DMS53 treated with DMSO at 0.1 percent for 48 hours (cell line): Measurements from ENCODE around the gene P2RX7.
"Not testable (repeated sequence)": the region's sequence is repeated elsewhere in the genome, so short reads cannot be mapped to it uniquely, and the experiment has no call there.

Source experiments
- DNase-seq: peaks from one replicate; lab custom pipeline; 2025; ENCODE audit not compliant: unreplicated experiment; lab: John Stamatoyannopoulos, UW

P2RX7 gene

DNA sequence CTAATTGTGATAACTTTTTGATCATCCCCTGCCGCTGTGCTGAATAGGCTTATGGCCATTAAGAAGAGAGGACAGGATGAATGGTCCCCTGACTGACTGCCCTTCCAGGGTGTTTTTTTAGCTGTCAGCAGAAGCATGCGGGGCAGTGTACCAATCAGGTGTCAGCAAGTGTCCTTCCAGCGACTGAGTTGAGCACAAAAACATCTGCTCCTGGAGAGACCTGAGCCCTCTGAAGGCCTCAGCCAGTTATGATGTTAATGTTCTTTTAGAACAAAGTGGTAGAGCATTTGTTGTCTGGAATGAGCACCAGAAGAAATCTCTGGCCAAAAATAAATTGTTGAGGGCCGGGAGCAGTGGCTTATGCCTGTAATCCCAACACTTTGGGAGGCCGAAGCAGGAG is 37.5 kb downstream of the P2RX7 start:
- no peak for DNase-seq

DNA sequence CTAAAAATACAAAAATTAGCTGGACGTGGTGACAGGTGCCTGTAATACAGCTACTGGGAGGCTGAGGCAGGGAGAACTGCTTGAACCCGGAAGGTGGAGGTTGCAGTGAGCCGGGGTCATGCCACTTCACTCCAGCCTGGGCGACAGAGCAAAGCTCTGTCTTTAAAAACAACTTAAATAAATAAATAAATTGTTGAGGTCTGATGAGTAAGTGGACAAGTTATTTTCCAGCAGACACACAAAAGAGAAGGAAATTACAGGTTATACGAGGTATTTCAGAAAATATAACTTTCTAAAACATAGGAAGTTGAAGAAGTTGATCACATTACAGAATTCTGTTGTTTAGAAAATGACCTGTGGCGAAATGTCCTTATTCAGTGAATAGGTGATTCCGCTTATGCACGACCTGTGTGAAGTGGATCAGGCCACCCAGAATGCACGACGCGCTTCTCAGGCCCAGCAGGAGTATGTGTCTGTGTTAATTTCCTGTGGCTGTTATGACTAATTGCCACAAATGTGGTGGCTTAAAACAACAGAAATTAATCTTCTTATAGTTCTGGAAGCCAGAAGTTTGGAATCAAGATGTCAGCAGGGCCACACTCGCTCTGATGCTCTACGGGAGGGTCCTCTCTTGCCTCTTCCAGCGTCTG is 38.1 kb downstream of the P2RX7 start:
- no peak for DNase-seq

DNA sequence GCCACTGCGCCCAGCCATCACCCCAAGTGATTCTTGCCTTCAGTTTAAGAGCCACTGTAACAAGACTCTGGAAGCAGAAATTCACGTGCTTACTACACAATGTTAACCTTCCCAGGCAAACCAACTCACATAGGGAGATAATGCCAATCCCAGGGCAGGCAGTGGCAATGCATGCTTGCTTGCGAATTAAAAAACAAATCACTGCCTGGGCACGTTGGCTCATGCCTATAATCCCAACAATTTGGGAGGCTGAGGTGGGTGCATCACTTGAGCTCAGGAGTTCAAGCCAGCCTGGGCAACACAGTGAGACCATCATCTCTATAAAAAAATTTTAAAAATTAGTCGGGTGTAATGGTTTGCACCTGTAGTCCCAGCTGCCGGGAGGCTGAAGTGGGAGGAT is 39.5 kb downstream of the P2RX7 start:
- no peak for DNase-seq

DNA sequence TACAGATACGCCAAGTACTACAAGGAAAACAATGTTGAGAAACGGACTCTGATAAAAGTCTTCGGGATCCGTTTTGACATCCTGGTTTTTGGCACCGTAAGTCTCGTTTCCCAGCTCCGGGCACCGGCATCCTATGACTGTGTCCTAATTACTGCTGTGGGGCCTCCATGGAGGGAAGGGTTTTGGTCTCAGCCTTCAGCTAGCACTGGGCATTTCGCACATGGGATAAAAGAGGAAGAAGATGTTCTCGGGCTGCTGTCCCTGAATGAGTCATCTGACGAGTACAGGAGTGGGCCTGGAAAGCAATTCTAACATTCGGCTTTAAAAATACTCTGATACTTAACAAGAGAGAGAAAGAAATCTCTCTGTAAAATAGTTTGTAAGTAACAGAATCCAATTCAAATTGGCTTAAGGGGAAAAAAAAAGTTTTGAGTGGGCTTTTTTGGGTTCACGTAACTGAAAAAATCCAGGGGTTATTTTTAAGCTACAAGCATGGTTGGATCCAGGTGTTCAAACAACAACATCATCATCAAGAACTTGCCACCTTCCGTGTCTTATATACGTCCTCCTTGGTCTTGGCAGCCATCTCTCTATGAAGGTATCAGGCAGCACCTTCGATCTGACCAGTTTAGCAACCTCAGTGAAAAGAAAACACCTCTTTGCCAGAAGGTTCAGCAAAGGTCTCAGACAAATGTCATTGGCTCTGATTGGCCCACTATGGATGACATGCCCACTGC is 42.9 kb downstream of the P2RX7 start:
- no peak for DNase-seq

DNA sequence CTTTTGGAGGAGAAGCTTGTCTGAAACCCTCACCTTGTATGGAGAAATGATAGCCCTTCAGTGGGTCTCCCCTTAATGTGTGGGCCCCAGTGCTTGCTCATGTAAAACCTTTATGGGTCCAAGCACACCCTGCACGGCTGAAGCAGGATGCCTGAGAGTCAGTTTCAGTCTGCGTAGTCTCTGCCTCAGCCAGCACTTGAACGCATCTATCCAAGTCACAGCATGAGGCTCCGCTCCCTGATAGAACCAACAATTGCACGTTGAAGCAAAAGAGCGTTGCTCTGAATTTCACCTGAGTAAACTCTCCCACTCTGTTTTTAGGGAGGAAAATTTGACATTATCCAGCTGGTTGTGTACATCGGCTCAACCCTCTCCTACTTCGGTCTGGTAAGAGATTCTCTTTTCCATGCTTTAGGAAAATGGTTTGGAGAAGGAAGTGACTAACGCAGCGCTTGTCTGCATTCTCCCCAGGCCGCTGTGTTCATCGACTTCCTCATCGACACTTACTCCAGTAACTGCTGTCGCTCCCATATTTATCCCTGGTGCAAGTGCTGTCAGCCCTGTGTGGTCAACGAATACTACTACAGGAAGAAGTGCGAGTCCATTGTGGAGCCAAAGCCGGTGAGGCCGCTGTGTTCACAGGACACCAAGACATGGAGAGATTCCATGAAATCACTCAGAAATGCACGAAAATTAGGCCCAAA is 44.3 kb downstream of the P2RX7 start:
- DNase-seq: no peak

DNA sequence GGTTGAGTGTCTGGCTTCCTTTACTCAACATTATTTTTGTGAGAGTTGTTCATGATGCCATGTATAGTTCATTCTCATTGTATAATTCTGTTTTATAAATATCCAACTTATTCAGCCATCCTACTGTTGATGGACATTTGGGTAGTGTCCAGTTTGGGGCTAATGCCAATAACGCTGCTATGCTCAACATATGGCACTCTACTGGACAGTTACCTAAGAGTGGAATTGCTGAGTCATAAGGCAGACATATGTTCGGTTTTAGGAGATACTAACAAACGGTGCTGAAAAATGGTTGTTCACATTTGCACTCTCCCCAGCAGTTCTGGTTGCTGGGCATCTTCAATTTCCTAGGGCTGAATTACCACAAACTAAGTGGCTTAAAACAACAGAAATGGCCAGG is 48.5 kb downstream of the P2RX7 start:
- DNase-seq: no peak

DNA sequence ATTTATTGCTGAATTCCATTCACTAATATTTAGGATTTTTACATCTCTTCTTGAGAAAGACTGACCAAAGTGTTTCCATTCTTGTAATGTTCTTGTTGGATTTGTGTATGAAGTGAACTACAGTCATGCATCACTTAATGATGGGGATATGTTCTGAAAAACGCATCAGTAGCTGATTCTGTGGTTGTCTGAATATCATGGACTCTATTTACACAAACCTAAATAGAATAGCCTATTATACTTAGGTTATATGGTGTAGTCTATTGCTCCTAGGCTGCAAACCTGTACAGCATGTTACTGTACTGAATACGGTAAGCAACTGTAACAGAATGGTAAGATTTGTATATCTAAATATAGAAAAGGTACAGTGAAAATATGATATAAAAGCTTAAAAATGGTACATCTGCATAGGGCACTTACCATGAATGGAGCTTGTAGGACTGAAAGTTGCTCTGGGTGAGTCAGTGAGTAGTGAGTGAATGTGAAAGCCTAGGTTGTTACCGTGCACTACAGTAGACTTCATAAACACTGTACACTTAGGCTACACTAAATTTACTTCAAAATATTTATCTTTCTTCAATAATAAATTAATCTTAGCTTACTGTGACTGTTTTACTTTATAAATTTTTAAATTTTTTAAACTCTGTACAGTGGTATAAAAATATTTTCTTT is 49.7 kb downstream of the P2RX7 start:
- no peak for DNase-seq

DNA sequence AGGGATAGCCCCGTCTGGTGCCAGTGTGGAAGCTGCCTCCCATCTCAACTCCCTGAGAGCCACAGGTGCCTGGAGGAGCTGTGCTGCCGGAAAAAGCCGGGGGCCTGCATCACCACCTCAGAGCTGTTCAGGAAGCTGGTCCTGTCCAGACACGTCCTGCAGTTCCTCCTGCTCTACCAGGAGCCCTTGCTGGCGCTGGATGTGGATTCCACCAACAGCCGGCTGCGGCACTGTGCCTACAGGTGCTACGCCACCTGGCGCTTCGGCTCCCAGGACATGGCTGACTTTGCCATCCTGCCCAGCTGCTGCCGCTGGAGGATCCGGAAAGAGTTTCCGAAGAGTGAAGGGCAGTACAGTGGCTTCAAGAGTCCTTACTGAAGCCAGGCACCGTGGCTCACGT is 51.7 kb downstream of the P2RX7 start:
- DNase-seq: peak; percentile 81

DNA sequence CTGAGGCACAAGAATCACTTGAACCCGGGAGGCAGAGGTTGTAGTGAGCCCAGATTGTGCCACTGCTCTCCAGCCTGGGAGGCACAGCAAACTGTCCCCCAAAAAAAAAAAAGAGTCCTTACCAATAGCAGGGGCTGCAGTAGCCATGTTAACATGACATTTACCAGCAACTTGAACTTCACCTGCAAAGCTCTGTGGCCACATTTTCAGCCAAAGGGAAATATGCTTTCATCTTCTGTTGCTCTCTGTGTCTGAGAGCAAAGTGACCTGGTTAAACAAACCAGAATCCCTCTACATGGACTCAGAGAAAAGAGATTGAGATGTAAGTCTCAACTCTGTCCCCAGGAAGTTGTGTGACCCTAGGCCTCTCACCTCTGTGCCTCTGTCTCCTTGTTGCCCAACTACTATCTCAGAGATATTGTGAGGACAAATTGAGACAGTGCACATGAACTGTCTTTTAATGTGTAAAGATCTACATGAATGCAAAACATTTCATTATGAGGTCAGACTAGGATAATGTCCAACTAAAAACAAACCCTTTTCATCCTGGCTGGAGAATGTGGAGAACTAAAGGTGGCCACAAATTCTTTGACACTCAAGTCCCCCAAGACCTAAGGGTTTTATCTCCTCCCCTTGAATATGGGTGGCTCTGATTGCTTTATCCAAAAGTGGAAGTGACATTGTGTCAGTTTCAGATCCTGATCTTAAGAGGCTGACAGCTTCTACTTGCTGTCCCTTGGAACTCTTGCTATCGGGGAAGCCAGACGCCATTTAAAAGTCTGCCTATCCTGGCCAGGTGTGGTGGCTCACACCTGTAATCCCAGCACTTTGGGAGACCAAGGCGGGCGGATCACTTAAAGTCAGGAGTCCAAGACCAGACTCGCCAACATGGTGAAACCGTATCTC is 52.6 kb downstream of the P2RX7 start:
- no peak for DNase-seq

DNA sequence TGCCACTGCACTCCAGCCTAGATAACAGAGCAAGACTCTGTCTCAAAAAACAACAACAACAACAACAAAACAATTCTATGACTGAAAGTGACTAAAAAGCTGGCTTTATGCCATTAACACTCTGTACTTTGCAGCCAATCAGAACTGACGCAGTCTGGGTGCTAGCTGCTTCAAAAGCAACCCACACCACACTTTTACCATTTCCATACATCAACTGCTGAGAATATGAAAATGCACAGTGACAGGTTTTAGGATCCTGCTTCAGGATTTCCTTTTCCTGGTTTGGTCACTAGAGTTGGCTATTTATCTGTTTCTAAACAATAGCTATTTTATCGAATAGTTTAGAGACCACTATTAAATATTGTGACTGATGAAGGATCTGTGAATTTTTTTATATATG is 54.1 kb downstream of the P2RX7 start:
- DNase-seq: no peak

DNA sequence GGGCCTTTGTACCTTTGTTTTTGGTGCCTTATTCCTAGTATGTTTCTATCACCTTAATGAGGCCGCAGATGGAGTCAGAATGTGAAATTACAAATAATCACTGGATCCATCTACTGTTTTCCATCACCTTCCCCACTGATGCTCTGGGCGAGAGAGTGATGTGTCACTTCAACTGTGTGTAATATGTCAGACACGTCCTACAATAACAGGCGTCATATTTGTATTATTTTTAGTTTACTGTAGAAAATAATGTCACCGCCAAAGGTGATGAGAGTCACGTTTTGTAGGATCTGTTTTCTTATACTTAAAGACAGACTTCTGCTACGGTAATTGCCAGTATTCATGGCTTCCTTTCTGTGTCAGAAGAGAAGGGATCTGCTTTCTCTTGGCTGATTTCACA is 54.8 kb downstream of the P2RX7 start:
- no peak for DNase-seq

DNA sequence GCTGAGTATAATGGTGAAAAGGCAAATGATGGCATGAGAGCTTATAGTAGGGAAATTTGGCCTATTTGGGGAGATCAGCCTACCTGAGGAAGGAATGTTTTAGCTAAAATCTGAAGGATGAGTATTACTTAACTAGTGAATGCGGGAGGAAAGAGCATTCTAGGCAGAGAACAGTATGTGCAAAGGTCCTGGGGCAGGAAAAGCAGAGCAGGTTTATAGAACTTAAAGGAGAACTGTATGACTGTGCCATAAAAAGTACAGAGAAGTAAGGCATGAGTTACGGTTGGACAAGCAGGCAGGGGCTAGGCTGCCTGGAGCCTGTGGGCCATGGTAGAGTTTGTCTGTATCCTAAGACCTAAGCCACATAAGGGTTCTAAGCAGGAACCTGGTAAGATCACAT is 55.6 kb downstream of the P2RX7 start:
- DNase-seq: no peak

DNA sequence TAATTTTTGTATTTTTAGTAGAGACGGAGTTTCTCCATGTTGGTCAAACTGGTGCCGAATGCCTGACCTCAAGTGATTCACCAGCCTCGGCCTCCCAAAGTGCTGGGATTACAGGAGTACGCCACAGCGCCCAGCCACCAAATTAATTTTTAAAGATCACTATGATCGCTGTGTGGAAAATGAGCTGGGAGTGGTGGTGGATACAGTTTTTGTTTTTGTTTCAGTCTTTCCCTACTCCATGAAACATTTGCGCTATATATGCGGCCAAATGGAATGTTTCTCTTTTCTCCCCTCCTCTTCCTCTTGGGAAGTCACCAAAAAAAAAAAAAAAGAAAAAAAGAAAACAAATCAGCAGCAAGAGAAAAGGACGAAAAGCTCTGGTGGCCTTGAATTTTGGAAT is 56.5 kb downstream of the P2RX7 start:
- no peak for DNase-seq

DNA sequence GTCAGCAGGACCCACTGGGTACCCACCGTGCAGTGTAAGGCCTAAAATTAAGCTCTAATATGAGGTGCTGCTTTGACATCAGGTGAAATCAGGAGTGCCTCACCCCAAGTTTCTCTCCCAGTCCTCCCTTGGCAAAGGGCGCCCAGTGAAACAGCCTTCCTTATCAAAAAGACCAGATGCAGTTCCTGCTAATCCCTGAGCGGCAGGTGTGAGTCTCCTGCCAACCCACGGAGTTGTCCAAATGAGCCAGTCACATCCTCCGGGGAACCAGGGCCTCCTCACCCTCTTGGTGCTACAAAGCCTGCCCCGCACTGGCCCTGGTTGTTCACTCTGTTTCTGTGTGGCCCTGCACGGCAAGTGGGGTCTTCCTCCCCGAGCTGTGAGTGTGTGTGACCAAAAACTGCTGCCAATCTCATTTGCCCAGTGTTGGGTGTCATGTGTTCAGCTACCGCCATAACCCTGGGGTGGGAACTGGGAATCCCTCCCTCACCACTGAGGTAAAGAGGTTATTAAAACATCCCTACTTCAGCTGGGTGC is 57.0 kb downstream of the P2RX7 start:
- DNase-seq: no peak

DNA sequence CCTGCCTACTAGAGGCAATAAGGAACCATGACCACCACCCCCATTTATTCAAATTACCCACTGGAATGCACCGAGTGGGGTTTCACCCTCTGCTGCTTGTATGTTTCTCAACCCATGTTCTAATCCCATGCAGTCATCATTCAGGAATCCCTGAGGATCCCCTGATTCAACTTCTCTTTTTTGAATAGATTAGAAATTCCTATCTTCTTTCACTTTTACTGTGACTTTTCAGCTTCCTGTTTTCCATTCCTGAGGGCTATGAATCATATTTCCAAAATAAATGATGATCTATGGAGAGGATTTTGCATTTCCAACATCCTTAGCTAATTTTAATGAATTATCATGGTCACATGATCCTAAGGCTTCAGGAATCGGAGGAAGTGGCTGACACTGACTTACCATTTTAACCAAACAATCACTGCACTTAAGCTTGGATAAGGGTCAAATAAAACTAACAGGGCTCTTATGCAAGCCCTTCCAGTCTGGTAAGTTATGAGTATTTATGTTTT is 57.9 kb downstream of the P2RX7 start:
- no peak for DNase-seq

DNA sequence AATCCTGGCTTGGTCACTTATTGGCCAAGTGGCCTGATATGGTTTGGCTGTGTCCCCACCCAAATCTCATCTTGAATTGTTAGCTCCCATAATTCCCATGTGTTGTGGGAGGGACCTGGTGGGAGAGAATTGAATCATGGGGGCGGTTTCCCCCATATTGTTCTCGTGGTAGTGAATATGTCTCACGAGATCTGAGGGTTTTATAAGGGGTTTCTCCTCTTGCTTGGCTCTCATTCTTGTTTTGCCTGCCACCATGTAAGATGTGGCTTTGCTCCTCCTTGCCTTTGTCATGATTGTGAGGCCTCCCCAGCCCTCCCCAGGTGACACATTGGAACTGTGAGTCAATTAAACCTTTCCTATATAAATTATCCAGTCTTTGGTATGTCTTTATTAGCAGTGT is 58.5 kb downstream of the P2RX7 start:
- DNase-seq: no peak

DNA sequence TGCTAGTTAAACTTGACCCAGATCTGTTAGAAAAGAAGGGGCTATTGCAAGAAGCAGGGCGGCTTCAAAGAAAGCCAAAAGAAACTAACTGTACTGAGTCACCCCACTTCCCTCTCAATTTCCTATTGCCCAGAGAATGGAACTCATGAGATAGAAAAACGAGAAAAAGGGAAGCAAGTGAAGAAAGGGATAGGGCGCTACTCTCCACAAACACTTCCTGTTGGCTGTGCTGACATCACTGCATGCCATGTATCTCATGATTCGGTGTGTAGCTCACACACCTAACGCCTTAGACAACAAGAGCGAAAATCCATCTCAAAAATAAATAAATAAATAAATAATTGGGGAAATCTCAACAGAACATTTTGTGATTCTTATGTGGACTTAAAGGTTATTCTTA is 64.2 kb downstream of the P2RX7 start:
- no peak for DNase-seq

DNA sequence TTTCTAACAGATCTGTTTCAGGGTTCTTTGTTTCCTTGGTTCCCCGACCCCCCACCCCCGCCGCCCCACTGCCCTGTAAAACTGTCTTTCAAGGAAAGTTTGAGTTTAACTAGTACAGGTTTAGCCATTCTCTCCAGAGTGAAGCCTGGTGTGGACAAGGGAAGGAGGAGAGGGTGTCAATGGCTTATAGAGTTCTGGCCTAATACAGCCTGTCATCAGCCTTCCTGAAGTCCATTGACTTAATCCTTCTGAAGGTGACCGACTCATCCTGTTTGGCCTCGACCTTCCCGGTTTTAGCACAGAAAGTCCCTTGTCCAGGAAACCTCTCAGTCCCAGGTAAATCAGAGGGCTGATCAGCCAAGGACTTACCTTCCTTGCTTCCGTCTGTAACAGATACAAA is 66.3 kb downstream of the P2RX7 start:
- DNase-seq: no peak

DNA sequence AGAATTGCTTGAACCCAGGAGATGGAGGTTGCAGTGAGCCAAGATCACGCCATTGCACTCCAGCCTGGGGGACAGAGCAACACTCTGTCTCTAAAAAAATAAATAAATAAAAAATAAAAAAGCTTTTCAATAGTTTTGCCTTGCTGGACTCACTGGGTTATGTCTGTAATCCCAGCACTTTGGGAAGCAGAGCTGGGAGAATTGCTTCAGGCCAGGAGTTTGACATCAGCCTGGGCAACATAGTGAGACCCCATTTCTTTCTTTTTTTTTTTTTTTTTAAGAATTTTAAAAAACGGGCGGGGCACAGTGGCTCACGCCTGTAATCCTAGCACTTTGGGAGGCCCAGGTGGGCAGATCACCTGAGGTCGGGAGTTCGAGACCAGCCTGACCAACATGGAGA is 68.5 kb downstream of the P2RX7 start:
- DNase-seq: not testable (repeated sequence)
